Omental fat pad (tissue), 4 donors: ENCODE results near the gene HRAS. TPM values are rescaled to one million over a fixed set of nuclear protein-coding genes. Genes with fewer than 3 reads are reported as not detected.

Experiments
- ATAC-seq: fragments of 150-250 bp; one replicate; pipeline ENCODE4 v1.9.1; 2016; ENCODE audit warnings: mild to moderate bottlenecking, moderate library complexity; ENCODE audit not compliant: low FRiP score
- DNase-seq: peaks from one replicate; pipeline ENCODE4 v3.0.0-alpha.2; 2019; ENCODE audit warnings: low spot score
- total RNA-seq, 4 donors: library from RNA; depleted of rRNA; stranded (reverse); fragments of >200 nt; gene quantifications; one replicate each; pipeline ENCODE4 v1.1.0, GENCODE V29; 2016
- TF ChIP-seq, protein P1 (sequence below), 3 donors: fragments of 450-650 bp; IDR thresholded peaks; one replicate each; pipeline ENCODE4 v1.5.1; 2016 to 2017; ENCODE audit warnings: antibody characterized with exemption in 3 of 3, mild to moderate bottlenecking in 3 of 3, moderate library complexity in 2 of 3

HRAS gene
- total RNA-seq, 4 donors from 2014 or later = 30.1 to 44.9 (median 35.0) TPM

DNA sequence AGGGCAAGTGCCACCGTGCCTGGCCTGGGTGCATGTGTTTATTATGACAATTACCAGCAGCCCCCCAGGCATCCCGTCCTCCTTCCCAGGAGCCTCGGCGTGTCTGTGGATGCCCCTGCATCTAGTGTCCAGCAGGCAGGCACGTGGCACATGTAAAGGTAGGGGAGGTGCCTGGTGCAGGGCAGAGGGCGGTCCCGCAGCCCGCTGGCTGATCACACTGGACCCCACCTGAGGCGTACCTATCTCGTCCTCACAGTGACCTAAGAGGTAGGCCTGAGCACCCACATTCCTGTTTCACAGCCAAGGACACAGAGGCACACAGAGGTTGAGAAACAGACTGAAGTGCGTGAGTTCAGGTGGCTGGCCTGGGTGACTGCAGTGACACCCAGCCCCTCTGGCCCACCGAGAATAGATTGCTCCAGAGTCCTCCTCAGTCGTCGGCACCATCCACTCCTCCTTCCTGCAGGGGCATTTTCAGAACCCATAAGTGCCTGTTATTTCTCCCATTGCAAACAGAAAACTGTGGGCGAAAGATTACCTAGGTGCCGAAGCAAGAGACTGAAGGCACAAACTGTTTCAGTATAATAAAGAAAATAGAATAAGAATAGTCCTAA lies 37.9 kb upstream of the HRAS start:
- TF ChIP-seq, protein P1, sequence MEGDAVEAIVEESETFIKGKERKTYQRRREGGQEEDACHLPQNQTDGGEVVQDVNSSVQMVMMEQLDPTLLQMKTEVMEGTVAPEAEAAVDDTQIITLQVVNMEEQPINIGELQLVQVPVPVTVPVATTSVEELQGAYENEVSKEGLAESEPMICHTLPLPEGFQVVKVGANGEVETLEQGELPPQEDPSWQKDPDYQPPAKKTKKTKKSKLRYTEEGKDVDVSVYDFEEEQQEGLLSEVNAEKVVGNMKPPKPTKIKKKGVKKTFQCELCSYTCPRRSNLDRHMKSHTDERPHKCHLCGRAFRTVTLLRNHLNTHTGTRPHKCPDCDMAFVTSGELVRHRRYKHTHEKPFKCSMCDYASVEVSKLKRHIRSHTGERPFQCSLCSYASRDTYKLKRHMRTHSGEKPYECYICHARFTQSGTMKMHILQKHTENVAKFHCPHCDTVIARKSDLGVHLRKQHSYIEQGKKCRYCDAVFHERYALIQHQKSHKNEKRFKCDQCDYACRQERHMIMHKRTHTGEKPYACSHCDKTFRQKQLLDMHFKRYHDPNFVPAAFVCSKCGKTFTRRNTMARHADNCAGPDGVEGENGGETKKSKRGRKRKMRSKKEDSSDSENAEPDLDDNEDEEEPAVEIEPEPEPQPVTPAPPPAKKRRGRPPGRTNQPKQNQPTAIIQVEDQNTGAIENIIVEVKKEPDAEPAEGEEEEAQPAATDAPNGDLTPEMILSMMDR (IDR thresholded peaks at IDR 0.05) = no peak
- no peak for ATAC-seq
- no peak for DNase-seq

DNA sequence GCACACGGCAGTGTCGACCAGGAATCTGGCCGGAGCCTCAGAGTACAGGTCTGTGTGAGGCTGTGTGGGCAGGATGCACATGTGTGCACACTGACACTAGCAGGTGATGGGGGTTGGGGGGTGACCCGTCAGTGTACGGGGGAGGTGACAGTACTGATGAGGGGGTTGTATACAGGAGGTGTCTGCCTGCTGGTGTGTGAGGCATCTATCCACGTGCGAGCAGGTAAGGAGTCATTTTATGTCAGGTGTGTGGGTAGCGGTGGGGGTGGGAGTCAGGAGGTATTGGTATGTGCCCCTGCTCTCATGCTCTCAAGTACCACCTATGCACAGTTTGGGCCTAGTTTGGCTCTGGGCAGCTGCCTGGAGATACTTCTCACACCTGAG lies 36.4 kb upstream of the HRAS start:
- ATAC-seq (no peak), DNase-seq (no peak)
- TF ChIP-seq, protein P1 (IDR thresholded peaks at IDR 0.05) = no peak

DNA sequence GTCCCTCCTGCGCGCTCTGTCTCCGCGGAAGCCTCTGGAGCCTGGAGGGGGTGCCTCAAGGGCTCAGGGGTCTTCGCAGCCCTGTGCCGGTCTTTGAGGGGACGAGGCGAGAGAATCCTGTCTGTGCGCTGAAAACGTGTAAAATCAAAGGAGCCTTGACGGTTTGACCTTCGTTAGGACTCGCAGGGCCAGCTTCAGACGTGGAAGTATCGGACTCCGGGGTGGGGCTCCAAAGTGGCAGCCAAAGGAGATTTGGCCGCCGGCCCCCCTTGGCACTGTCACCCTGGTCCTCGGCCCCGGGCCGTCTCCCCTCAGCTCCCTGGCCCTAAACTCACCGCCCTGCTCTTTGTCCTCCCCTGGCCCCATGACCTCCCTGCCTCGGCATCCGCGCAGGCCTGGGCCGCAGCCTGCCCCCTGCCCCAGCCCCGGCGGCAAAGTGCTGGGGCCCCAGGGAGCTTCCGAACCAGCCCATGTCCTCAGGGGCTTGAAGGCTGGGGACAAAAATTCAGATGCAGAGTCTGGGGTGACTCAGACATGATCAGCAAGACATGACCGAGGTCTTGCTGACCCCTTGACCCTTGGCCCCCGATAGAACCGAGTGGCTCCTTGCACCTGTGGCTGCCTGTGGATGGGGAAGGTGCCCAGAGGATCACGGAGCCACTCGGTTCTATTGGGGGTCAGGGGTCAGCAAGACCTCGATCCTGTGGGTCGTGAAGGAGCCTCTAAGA lies 33.9 kb upstream of the HRAS start:
- TF ChIP-seq, protein P1 (IDR thresholded peaks at IDR 0.05) = no peak
- ATAC-seq (no peak), DNase-seq (no peak)

DNA sequence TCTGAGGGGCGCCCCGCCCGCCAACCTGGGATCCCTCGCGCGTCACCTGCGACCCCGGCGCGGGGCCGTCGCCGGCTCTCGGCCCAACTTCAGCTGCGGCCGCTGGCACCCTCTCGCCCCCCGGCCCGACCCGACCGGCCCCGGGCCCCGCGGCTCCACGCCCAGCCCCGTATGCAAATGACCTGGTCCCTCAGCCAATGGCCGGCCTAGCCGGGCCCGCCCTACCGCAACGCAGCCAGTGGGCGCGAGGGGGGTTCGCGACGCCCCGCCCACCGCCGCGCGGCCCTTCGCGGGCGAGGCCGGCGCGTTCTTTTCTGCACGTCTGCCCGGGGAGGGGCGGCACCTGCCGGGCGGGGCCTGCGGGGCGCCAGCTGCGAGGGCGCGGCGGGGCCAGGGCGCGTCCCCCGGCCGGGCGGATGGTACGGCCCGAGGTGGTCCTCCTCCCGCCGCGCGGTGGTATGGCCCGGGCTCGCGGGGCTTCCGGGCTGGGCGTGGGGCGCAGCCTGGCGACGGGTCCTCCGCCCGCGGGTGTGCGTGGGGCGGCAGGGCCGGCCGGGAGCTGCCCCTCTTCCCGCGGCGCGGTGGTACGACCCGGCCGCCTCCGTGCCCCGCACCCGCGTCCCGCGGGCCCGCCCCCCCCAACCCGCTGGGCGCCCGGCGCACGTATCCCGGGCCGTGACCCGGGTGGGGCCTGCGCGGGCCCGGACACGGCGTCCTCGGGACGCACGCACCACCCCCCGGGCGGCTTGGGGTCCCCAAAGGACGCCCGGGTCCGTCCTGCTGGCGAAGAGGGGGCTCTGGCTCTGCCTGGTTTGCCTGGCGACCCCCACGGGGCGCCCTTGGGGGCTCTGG lies 33.2 kb upstream of the HRAS start:
- TF ChIP-seq, protein P1 (IDR thresholded peaks at IDR 0.05) = no peak
- peak; percentile 51 for DNase-seq
- peak; percentile 90 for ATAC-seq

DNA sequence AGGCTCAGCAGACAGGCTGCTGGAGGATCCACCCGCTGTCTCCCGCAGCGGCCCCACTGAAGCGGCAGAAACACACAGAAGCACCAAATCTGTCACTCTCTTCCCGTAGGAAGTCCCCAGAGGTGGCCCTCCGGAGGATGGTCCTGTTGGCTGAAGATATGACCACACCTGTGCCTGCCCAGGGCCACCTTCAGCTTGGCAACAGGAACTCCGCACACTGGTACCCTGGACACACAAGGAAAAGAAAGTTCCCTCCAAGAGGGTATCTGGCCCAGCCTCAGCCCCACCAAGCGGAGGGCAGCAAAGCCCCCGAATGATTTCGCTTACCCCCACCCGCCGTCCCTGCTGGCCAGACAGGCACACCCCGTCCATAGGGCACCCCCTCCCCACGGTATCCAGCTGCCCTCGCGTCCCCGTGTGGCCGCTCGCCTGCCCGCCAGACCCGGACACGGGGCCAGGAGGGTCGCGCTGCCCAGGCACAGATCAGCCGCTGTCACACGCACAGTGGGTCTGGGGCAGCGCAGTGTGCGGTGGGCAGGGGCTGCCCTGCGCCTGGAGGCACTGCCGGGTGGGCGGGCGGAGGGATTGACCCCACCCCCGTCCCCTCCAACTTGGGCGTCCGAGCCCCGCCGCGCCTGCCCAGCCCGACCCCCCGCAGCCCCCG lies 32.4 kb upstream of the HRAS start:
- DNase-seq (no peak), ATAC-seq (peak; percentile 41)
- TF ChIP-seq, protein P1 (IDR thresholded peaks at IDR 0.05) = no peak

DNA sequence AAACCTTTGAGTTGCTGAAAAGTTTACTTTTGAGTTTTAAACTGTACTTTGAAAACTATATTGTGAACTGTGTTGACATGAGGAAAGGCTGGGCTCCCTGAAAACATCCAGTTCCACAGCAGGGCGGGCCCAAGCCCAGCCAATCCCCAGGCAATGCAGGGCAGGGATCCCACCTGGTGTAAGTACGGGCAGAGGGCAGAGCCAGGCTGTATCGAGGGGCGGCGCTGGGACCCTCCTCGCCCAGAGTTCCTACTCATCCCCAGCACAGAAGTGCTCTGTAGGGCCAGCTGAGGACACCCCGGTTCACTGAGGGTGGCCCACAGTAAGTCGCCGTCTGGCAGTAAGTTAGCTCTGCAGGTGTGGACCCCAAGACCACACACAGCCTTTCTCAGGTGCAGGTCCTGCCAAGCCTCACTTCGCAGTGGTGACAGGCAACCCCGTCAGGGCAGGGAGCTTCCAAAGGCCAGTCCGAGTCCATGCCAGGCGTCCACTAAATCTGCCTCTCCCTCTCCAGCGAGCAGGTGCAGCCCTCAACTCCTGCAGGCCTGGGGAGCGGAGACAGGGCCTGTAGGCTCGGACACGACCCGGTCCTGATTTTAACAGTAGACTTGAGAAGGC lies 31.7 kb upstream of the HRAS start:
- TF ChIP-seq, protein P1 (IDR thresholded peaks at IDR 0.05) = no peak
- no peak for ATAC-seq
- no peak for DNase-seq
